ENCODE data around the gene DENND2C.

DENND2C gene, protein sequence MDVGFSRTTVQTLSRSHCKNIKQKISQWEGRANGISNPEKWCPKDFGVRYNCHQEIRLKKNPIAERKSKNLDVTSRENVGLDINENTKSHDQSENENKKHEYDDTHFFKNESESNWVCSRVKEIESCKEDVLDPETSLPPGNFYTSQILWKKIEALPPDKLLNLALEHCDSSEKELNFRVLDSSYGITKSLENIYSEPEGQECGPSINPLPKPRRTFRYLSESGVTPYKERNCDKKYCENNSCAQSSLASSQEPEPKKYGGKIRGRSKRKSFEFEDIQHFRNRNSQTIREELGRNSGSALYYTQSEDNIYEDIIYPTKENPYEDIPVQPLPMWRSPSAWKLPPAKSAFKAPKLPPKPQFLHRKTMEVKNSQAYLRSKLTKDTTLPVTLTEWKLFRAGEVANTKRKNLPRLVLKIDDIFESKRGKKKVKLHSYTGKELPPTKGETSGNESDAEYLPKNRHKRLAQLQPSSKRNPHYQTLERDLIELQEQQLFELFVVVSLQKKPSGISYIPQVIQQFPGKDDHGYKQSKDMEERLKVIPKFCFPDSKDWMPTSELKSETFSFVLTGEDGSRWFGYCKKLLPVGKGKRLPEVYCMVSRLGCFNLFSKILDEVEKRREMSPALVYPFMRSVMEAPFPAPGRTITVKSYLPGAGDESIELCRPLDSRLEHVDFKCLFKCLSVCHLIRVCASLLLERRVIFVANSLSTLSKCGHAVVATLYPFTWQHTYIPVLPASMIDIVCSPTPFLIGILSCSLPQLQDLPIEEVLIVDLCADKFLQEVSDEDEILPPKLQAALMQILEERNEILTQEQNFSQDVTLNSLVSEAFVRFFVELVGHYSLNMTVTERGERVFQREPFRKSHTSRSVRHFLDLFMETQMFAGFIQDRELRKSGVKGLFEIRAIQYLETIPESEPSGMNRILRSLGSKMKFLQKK

DNA sequence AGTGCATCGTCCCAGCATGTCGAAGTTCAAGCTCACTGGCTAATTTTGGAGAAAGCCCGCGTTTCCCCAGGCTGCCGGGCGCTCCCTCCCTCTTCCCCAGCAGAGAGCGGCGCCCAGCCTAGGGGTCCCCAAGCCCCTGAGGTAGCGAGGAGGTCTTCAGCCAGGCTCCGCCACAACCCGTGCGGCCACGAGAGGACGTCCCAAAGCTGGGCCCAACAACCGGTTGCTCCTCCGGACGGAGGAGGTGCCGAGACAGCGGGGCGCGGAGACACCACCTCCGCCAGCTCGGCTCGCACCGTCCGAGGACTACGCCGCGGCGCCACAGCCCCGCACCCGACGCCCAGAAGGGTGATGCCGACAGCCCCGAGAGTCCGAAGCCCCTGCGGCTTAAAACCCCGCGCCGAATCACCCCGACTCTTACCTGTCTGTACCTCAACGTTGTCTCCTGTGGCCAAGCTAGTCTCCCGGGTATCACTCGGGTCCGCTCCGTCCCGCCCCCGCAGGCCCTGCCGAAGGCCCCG is at the start of gene DENND2C:
Gene DENND2C, minus strand, starts transcription at position 488 of the 521 bp plus-strand sequence. CDS start 44,065 bp downstream, outside the sequence.
- DNase-seq, result peak in 1 of 2 experiments; percentile 40

DNA sequence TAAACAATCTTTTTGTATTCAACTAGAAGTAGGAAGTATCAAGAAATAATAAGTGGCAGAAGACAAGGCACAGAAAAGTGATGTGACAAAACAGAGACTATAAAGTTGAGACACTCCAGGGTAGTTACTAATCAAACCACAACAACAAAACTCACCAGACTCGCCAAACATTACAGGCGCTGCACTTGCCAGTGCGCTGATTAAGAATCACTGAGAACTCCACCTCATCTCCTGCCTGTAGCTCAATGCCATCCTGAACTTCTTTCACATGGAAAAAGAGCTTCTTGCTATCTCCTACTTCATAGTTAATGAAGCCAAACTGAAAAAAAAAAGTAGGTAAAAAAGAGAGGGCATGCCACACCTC is 49.6 kb upstream of the DENND2C start:
- DNase-seq, result no peak

DNA sequence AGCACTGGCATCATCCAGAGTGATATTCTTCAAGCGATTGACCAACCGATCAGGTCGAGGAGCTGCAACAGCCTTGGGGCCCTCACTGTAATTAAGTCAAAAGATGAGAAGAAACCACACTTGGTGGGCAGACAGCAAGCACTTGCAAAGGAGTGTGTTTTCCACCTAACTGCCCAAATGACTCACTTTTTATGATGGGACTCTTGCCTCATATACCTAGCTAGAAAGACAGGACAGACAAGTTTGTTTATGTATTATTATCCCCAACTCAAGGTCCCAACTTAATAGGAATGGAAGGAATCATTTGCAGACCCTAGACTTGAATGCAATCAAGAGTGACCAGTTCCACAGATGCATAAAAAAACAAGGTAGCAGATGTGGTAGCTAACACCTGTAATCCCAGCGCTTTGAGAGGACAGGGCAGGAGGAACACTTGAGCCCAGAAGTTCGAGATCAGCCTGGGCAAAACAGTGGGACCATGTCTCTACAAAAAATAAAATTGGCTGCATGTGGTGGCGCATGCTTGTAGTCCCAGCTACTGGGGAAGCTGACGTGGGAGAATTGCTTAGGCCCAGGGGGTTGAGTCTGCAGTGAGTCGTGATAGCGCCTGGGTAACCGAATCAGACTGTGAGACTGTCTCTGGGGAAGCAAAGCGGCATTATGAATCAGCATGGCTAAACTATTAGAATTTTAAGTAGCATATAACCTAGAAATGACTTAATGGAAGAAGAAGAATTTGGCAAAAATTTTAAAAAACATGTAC is 49.0 kb upstream of the DENND2C start:
- no peak for DNase-seq

DNA sequence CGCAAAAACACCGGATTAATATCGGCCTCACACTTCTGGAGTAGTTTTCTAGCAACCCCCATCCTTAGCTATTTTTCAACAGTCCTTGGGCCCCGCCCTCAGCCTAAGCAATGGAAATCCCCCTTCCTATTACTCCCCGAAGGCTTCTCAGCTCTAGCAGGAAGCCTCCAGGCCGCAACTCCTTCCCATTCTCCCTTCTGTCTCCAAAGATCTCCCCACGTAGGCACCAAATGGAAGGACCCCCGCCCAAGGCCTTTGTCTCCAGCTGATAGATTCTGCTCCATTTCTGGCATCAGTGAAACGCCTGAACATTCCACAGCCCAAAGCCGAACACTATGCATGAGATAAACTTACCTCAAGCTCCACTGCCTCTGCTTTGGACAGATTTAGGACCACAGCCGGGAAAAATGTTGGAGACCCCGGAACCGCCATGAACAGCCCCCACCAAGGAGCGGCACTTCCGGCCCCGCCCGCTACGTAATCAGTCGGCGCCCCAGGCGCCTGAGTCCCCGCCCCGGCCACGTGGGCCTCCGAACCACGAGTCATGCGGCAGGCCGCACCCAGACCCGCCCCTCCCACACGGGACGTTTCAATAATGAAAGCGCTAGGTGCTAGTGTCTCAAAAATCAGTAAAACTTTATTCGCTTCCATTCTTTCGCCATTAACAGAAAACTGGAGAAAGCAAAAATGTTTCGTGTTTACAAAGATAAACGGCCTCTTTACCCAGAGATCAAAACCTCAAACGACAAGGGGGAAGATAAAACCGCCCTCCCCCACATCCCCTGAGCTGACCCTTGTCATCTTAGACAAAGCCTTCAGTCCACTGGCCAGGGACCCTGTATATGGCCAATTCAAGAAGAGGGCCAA is 46.7 kb upstream of the DENND2C start, which contains the start of gene NRAS:
Gene NRAS, minus strand, starts transcription at position 468 of the 867 bp plus-strand sequence. CDS start 611 bp downstream, outside the sequence.
- peak; percentile 76 to 78 for DNase-seq

DNA sequence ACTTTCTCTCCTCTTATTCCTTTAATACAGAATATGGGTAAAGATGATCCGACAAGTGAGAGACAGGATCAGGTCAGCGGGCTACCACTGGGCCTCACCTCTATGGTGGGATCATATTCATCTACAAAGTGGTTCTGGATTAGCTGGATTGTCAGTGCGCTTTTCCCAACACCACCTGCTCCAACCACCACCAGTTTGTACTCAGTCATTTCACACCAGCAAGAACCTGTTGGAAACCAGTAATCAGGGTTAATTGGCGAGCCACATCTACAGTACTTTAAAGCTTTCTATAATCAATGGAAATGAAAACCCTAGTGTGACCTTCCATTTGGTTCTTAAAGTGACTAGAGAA is 46.1 kb upstream of the DENND2C start:
- DNase-seq, result no peak

DNA sequence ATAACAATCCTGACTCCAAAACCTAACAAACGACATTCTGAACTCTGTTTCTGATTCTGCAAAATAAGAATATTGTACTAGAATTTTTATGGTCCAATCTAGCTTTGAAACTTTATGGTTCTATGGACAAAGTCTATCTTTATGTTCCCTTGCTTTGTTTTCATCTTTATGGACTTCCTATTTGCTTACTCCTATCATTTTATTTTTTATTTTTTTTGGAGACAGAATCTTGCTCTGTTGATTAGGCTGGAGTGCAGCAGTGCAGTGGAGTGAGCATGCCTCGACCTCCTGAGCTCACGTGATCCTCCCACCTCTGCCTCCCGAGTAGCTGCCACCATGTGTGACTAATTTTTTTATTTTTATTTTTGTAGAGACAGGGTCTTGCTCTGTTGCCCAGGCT is 43.1 kb upstream of the DENND2C start:
- no peak for DNase-seq

DNA sequence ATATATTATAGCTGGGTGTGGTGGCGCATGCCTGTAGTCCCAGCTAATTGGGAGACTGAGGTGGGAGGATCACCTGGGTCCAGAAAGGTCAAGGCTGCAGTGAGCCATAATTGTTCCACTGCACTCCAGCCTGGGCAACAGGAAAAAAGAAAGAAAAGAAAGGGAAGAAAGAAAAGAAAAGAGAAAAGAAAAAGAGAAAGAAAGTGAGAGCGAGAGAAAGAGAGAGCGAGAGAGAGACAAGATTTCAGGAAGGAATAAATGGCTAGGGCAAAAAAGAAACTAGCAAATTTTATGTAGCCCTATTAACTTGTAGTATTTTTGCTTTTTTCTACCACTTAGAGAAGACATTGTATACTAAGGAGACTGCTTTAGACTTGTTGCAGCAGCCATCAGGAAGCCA is 40.5 kb upstream of the DENND2C start:
- no peak for DNase-seq

DNA sequence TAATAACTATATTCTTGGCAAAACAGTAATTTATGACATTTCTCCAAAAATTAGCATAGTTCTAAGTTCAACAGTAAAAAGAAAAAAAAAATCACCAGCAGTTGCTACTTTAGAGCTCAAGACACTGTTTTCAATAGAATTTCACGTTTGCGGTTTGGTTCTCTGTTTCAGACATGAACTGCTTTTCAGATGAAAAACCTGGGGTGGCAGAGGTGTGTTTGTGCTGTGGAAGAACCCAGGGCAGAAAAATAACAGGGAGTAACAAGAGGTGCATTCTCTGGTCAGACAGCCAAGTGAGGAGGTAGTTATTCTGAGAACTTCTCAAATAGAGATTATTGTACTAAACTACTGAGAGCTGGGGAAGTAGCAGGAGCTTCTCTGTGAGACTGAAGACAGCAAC is 37.8 kb upstream of the DENND2C start:
- no peak for DNase-seq

DNA sequence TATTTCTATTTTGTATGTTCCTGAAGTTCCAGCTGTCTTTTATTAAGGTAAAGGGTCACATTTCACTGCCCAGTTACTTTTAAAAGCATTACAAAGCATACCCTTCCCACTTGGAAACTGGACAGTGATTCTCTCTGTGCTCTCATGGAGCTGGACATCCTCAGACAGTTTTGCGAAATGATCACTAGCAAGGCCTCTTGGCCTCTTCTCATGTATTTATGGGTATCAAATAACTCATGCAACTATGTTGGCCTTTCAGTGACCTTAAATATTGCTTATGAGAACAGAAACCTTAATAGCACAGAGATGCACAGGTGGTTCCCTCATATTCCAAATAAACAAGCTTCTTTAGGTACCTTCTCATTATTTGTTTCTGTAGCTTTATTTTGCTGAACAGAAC is 33.4 kb upstream of the DENND2C start:
- no peak for DNase-seq

DNA sequence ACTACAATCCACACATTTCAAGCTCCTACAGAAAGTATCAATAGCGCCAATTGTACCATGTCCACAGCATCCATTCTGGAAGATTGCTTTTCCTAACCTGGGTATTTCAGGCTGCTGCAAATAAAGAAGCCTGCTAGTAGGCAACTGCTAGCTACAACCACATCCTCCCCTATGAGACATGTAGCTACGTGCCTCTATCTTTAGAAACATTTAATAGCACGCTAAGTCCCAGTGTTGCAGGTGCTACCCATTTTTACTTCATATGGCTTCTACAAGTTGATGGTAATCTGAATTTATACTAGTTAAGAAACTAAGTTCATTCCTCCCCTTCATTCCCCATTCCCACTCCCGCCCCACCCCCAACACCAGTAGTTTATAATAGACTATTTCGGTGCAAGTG is 32.9 kb upstream of the DENND2C start:
- no peak for DNase-seq

DNA sequence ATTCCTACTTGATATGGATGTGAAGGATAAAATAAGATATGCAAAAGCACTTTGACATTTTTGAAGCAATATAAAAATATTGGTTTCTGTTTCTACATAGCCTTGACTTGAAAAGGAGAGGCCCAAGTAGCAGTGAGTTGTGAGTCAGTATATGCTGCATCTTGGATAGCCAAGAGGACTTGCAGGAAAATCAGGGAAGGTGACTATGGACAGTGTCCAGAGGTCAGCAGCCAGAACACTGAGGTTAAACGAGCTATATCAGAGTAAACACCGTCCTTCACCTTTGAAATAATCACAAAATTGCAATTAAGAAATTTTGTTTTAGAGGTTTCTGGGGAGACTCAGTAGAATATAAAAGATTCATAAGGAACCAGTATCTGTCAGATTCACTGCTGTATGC is 32.1 kb upstream of the DENND2C start:
- no peak for DNase-seq

DNA sequence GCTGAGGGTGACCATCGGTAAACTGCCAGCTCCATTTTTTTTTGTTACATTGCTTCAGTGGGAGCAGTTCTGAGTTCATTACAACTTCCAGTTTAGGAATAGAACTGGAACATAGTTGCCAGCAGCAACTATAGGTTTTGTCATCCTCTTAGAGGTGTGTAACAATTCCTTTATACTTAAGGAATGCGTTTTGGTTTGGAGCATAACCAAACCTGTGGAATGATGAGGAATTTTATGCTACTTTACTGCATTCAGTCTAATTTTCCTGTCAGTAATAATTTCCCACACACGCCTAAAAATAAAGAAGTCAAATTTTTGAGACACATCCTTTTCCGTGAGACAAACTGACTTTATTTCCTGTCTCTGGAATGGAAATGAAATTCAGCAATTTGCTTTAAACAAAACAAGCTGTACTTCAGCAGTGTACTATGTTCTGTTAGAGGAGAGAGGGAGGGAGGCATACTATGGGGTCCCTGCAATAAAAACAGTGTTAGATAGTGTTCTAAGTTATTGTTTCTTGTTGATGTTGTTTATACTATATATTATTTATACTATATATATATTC is 30.3 kb upstream of the DENND2C start:
- no peak for DNase-seq

DNA sequence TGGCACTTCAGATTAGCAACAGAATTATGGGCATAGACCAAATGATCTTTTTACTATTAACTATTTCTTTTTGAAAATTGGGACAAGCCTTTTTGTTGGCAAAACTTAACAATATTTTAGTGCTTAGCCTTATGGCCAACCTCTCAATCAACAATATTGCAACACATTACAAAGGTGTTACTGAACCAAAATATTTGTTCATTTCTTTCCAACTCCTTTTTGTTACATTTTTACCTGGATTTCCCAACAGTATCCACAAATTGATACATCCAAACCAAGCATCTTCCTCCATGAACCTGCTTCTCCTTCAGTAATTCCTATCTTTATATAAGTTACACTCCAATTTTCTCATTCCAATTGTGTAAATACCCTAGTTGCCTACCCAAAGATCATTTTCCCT is 27.0 kb upstream of the DENND2C start:
- no peak for DNase-seq

DNA sequence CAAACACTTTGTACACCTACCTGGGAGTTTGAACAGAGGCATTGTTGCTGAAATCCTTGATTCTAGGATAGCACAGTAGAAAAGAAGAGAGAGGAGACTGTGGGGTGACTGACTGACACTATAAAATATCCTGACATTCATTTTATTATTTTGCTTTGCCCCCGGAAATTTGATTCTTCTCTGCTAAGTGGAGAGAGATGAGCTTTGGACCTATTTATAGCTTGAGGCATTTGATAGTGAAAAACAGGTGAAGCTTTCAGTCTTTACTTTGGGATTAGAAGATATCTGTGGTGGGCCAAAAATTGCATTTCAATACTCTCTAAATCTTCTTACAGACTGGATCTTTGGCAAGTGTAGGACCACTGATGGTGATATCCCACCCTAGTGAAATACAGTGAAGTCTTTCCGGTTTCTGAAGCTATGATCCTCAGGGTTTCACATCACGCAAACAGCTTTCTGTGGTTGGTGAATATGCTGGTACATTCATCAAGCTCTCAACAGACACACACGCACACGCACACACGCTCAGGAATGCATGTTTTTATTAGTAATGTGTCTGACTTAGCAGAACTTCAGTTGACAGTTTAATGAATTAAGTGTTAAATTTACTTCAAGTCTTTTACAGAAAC is 25.7 kb upstream of the DENND2C start, which contains the start of gene AMPD1:
Gene AMPD1, minus strand, starts transcription at position 117 of the 629 bp plus-strand sequence. Its CDS starts 75 bp downstream, at position 42.
- DNase-seq, result no peak

DNA sequence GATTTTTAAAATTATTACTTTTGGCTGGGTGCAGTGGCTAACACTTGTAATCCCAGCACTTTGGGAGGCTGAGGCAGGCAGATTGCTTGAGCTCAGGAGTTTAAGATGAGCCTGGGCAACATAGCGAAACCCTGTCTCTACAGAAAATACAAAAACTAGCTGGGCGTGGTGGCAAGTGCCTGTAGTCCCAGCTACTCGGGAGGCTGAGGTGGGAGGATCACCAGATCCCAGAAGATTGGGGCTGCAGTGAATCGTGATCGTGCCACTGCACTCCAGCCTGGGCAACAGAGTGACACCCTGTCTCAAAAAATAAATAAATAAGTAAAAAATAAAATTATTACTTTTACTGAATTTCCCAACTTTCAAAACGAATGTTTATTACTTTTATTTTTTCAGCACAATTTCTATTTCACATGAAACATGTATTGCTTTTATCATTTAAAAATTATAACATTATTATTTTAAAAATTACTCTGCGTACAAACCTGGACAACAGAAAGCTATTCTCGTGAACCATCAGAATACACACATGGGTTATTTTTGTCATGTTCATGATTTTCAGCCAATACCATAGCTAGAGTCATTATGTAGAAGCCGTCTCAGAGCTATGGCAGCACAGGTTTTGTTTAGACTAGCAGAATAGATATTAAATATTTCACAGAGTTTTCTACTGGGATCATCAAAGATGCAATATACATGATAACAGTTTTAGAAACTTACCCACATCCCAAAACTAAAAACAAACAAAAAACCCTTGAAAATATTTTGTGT is 24.9 kb upstream of the DENND2C start:
- DNase-seq, result no peak

DNA sequence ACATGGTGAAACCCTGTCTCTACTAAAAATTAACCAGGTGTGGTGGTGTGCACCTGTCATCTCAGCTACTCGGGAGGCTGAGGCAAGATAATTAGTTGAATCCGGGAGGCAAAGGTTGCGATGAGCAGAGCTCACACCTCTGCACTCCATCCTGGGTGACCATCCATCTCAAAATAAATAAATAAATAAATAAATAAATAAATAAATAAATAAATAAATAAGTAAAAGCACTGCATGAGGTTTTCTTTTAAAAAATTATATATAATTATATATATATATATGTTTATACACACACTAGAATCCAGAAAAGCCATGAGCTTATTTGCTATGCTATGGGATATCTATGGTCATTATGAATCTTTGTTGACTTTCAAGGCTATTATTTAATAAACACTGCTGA is 23.1 kb upstream of the DENND2C start:
- DNase-seq, result no peak

DNA sequence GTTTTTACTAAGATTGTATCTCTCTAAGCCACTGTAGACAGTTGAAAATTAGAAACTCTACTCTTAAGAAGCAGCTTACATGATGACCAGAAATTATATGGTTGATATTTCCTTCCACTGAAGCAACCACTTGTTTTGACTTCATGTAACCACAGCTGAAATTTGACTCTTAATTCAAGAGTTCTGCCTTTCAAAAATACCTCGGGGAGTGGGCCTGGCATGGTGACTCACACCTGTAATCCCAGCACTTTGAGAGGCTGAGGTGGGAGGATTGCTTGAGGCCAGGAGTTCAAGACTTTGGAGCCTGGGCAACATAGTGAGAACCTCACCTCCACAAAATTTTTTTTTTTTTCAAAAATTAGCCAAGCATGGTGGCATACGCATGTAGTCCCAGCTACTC is 21.2 kb upstream of the DENND2C start:
- DNase-seq, result no peak

DNA sequence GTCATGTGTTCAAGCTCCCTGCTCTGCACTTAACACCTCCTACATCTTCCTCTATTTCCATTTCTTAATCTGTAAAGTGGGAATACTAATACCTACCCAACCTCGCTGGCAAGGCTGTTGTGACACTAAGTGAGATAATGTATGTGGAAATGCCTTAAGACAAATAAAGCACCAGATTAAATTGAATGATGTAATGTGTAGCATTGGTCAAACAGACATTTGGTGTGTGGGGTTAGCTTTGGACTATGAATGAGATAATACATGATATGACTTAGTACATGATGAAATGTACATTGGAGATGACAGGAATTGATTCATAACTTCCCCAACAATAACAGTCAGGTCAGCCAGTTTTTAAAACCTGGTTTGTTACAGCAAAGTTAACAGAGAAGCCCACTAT is 20.3 kb upstream of the DENND2C start:
- DNase-seq, result no peak

DNA sequence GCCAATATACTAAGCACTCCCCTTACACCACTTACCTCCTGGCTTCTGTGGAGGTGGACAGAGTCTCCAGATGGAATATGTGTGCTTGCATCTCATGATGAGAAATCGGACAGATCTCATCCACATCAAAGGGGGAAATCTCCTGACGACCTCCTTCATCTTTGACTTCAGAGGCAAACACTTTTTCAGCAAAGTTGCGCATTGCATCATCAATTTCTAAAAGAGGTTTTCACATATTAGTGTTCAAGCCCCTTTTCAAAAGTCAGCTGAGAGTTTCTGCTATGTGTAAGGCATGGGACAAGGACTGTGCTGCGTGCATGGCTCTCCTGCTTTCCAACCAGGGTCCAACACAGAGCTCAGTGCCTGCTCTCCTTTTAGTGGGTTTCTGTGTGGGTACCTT is 18.7 kb upstream of the DENND2C start:
- no peak for DNase-seq

DNA sequence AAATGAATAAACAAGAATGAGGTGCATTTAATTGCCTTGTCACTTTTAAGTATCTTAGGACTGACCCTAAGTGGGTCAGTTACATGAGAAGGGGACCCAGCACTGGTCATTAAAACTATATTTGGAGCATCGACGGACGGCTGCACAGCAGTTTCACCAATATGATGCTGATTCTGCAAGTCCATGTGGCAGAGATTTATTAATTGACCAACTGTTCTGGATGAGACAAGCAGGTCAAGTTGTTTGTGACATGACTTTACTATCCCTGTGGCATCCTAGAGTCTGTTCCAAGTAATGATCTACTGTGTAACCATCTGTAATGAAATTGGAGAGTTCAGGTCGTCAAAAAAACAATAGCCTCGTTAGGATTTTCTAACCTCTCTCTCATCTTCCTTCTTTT is 16.0 kb upstream of the DENND2C start:
- no peak for DNase-seq
